DMS79 treated with DMSO at 0.1 percent for 48 hours (cell line): ENCODE results near the gene AGBL4.
"Not testable (repeated sequence)": the region's sequence is repeated elsewhere in the genome, so short reads cannot be mapped to it uniquely, and the experiment has no call there.

Experiments used
- DNase-seq: peaks from one replicate; lab custom pipeline; 2025; lab: John Stamatoyannopoulos, UW

Gene AGBL4

DNA sequence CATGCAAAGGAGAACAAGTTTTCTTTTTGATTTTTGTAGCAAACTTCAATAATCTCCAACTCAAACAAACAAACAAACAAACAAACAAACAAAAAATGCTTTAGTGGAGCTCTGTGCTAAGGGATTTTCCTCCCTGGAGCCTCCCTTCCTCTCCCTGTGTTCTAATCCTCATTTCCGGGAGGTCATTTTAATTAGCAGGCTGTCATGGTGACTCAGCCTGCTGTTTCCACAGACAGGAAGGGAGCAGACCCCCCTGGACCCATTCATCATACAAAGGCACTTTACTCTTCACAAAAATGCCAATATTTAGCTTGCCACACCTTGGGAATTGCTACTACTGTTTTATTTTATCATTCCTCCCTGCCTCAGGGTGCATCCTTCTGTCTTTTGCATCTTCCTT lies 1490.8 kb downstream of the AGBL4 start:
- DNase-seq: no peak

DNA sequence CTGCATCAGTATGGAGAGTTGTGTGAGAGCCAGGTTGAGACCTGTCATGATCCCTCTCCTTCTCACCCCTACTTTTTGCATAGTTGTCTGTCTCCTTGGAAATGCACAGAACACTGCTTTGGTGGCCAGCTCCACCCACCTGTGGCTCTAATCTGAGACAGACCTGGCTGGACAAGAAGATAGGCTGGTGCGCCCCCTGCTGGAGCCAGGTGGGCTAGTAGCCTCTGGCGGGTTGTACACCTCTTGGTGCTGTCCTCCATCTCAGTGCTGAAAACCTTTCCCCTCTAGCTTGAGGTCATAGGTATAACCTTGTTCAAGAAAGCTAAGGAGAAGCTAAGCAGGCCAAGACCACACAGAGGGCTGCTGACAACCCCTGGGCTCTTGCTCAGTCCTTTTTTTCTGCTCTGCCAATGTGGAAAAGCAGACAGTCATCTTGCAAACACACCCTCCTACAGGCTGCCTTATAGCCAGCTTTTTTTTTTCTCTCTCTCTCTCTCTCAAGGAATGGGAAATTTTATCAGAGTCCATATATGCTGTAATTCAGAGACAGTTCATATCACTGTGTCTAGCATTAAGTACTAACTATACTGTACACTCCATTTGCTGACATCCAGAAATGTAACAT lies 1492.9 kb downstream of the AGBL4 start:
- no peak for DNase-seq

DNA sequence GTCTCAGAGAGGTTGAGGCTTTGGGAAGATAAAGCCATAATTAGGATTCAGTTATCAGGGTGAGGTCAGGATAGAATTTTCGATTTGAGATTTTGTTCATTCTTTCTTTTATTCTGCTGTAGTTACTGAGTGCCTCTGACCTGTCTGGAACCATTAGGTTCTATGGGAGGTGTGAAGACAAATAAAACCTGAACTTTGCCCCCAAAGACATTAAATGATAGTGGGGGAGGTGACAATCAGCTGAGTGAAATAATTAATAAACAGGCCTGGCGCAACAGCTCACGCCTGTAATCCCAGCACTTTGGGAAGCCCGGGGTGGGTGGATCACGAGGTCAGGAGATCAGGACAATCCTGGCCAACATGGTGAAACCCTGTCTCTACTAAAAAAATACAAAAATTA lies 1496.7 kb downstream of the AGBL4 start:
- DNase-seq: no peak

DNA sequence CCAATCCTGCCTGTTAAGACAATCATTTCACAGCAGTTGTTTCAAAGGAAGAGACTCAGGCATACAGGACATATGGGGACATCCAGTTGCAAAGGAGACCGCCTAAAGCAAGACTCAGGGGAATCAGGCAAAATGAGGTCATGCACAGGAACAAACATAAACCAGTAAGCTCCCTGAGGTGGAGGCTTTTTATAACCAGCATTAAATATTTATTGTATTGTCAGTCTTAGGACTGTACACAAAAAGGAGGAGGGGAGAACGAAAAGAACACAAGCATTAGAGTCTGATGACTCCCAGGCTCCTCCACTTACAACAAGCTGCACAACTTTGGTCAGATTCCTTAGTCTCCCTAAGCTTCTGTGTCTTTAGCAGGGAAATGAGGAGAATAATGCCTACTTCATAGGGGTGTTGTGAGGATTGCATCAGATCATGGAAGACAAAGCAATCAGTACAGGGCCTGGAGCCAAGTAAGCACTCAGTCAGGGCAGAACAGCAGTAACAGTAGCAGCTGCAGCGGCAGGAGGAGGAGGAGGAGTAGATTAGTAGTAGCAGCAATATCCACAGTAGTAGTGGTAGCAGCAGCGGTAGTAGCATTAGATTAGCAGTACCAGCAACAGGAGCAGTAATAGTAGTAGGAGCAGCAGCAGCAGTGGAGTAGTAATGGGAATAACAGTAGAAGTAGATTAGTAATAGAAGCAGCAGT lies 1497.6 kb downstream of the AGBL4 start:
- peak; percentile 94 for DNase-seq

DNA sequence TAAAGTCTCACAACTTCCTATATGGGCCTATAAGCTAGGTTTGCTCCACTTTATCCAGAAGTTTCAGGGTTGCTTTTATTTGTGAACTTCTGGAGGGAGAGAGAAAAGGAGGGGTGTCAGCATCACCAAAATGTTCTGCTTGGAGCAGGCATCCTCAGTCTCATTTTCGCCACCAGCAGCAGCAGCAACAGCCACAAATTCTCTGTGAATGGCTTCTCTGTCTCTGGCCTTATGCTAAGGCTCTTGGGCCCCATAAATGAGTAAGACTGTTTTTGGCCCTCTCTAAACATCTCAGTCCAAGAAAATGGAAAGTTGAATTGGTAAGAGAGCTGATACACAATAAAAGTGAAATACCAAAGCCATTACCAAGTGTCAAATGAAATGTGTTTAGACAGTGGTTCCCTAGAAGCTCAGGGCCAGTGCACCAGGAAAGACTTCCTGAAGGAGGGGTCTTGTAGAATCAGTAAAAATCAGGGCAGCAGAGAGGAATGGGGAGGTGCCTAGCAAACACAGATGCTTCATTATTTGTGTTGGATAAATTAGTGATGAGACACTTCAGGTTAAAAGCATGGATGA lies 1498.8 kb downstream of the AGBL4 start:
- no peak for DNase-seq

DNA sequence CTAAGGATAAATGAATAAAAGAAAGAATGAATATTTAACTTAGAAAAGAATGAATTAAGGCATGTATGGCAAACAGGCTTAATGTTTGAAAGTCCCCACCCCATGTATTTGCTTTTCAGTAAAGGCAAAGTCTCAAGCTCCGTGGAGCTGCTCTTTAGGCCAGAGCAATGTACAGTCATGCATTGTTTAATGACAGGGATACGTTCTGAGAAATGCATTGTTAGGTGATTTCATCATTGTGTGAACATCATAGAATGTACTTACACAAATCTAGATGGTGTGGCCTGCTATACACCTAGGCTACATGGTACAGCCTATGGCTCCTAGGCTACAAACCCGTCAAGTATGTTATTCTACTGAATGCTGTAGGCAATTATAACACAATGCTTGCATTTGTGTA lies 1500.2 kb downstream of the AGBL4 start:
- DNase-seq: no peak

DNA sequence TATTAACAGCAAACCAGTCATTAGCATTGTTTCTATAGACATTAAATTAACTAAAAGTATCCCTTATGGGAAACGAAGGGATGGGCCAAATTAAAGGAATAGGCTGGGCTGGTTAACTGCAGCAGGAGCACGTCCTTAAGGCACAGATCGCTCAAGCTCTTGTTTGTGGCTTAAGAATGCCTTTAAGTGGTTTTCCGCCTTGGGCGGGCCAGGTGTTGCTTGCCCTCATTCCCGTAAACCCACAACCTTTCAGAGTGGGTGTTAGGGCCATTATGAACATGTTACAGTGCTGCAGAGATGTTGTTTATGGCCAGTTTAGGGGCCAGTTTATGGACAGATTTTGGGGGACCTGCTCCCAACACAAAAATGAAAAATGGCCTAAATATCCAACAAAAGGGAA lies 1503.9 kb downstream of the AGBL4 start:
- DNase-seq: not testable (repeated sequence)

DNA sequence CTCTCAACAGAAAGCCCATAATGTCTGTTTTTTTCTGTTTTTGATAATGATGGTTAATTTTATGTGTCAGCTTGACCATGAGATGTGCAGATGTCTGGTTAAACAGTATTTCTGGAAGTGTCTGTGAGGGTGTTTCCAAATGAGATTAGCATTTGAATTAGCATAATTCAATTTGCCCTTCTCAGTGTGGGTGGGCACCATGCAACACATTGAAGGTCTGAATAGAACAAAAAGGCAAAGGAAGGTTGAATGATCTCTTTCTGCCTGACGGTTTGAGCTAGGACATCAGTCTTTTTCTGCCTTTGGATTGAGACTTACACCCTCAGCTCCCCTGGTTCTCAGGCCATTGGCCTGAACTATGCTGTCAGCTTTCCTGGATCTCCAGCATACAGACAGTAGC lies 1516.9 kb downstream of the AGBL4 start:
- no peak for DNase-seq

DNA sequence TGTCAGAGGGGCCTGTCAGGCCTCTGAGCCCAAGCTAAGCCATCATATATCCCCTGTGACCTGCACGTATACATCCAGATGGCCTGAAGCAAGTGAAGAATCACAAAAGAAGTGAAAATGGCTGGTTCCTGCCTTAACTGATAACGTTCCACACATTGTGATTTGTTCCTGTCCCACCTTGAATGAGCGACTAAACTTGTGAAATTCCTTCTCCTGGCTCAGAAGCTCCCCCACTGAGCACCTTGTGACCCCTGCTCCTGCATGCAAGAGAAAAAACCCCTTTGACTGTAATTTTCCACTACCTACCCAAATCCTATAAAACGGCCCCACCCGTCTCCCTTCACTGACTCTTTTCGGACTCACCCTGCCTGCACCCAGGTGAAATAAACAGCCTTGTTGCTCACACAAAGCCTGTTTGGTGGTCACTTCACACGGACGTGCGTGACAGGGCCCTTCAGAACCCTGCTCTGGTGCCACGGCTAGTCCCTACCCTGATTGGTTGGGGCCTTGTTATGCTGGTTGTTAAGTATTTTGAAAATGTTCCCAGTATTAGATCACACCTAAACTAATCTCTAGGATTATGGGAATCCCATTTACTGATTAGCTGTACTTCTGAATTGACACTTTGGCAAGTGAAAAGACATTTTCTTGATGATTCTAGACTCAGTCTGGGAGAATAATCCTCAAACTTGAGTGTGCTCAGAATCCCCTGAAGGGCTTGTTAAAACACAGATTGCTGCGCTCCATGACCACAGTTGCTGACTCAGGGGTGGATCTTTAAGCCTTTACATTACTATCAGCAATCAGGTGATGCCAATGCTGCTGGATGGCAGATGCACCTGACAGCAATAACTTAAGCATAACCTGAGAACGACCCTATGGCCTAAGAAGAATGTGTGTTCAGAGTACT lies 1523.0 kb downstream of the AGBL4 start:
- no peak for DNase-seq

DNA sequence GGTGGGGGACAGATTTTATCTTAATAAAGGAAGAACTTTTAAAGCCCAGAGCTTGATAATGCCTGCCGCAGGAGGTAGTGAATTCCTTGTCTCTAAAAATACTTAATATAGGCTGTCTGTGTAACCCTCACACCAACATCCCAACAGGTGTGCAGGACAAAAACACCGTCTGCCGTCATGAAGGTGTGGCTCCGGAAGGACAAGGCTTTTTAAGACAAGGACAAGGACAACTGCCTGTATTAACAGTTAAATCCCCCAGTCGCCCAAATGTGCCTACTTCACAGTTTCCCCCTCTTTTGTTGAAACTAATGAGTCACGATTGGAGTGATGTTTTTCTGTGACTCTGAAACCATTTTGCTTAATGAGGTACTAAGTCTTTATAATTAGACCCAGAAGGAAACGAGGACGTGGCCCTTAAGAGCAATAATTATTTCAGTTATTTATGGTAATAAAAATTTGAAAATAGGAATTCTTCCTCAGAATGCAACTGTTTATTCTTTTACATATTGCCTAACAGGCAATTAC lies 1524.5 kb downstream of the AGBL4 start:
- no peak for DNase-seq

DNA sequence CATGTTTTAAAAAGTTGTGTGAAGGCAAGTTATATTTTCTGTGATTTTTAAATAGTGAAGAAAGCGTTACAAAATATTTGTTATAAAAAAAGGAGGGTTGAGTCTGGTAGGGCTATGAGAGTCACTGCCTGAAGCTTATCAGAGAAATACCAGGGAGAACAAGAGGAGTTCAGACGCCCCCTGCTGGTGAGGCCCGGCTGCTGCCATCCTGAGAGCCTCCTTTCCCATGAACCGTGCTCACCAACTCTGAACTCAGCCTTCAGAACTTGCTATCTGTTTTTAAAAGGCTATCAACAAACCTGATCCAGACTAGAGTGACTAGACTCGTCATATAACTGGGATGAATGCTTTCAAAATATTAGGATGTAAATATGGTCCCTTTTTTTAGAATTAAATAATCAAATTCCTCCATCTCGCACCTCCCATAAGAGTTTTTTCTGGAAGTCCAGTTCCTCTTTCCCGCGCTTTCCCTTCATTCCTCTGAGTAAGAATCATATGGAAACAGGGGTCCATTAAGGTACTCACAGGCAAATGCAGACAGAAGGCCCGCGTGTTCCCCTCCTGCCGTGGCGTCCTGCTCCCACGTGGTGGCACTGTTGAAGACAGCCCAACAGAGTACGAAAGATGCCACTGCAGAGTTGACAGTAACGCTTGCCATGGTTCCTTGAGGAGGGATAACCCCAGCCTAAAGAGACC lies 1525.5 kb downstream of the AGBL4 start:
- DNase-seq: peak; percentile 79

DNA sequence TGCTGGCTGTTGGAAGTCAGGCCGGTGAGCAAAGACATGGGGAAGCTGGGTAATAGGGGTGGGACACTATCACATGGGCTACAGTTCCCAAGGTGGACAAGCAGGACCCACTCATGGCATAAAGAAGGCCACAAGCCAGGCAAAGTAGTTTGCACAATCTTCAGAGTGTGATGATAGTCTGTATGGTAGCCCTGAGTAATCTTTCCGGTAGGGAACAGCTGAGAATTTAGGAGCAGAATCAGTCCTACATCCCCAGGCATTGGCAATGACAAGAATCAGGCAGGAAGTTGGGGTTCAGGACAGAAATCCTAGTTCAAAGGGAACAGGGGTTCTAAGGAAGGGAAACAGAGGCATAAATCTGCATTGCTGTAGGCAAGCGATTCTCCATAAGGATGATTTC lies 1527.8 kb downstream of the AGBL4 start:
- DNase-seq: no peak

DNA sequence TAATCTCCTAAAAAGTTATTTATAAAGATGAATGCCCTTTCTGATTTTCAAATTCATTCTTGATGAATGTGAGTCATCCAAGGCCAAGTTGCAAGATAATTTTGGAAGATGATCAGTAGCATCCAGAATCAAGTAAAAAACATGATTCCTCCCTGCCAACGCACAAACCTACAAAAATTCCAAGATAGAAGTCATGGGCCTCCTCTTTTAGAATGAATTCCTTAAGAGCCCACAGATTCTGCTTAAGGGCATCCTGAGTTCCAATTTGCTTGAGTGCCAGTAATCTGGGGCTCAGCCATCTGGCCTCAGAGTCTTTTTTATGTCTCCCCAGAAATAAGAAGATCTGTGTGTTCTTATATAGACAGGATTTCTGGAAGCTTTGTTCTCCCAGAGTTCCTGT lies 1528.6 kb downstream of the AGBL4 start:
- DNase-seq: no peak

DNA sequence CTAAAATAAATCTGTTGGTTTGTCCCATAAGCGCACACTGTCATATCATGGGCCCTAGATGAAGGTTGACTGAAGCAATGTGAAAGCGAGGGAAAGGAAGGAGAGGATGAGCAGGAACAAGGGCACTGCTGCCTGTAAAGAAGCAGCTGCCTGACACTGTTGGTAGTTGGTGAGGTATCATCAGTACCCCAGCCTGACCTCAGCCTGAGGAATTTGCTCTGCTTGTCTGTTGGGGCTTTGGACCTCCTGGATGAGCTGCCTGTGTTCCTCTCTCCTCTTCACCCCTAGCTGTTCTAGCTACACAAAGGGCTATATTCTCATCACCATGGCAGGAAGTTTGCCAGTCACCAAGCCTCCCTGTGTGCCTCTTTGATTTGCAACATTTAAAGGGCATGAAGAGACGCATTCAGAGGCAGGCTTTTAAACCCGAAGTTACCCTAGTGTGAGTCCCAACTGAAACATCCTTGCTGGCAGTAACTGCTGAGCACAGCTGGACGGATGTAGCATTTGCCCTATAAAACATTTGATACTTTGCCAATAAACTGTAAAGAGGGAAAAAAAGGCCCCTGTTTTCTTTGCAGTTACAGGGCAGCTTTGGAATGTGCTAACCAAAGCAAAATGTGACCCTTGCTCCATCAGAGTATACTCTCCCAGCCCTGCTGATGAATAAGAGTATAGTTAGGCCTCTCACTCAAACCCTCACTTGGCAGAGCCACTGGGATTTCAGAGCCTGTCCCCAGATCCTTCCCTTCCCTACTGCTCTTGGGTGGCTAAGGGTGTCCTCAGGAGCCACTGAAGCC lies 1529.6 kb downstream of the AGBL4 start:
- peak; percentile 86 for DNase-seq

DNA sequence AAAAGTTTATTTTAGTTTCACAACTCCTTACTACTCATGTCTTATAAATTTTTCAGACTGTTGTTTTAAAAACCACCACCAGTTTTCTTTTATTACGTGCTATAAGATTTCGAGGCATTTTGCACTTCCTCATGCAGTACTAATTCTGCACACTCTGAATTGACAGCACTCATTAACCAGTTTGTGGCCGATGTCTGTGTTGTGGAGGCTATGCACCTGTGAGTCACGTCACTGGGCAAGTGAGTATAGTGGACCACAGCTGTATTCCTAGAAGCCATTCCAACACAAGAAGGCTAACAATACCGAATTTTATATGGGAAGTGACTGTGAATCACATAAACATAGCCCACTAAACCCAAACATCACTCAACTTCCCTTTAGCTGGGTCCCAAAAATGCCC lies 1530.7 kb downstream of the AGBL4 start:
- no peak for DNase-seq

DNA sequence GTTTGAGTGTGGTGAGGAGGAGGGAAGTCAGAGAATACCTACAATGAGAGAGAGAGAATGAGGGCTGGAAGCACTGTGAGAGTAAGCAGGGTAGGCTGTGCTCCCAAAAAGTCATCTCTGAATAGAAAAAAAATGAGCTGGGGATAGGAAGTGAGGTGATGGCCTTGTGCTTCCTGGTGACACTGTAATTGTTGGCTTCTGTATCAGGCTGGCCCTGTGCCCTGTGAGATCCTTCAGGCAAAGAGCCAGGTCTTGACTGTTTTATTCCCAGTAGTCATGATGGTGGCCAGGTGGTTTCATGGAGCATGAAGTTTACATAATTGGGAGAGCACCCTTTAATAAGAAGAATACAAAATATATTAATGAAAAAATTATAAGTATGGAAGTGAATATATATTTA lies 1531.4 kb downstream of the AGBL4 start:
- DNase-seq: peak; percentile 94

DNA sequence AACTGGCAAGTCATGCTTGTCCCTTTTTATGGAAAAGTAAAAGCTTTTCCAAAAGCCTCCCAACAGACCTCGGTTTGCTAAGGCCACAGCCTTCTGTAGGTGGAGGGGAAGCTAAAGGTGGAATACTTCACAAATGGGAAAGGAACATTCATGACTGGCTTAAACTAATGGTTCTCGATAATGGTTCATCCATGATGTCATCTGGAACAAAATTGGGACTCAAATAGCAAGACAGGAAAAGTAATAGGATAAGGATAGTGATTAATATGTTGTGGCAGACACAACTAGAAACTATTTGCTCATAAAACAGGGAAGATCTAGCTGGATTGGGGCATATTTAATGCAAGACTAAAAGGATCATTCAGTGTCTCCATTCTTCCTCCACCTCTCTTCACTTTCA lies 1535.0 kb downstream of the AGBL4 start:
- DNase-seq: no peak
